H1 (cell line): ENCODE measurements around the gene YARS1. TPM values are rescaled to one million over a fixed set of nuclear protein-coding genes. Genes with fewer than 3 reads are reported as not detected.
A peak's percentile ranks its signal among the peaks of the same experiment; 100 is the strongest.

Source experiments
- BACH1 ChIP-seq: IDR thresholded peaks from 2 replicates; pipeline ENCODE4 v1.6.1; 2012; ENCODE audit warnings: low read length, improper control_type of control experiment
- CEBPB ChIP-seq: IDR thresholded peaks from 2 replicates; pipeline ENCODE4 v1.6.1; 2012; ENCODE audit warnings: low read depth, low read length
- CHD7 ChIP-seq: fragments of 300-600 bp; sonication (generic); IDR thresholded peaks from 2 replicates; pipeline ENCODE4 v1.7.1; 2012; ENCODE audit warnings: low read length, moderate library complexity, mild to moderate bottlenecking, inconsistent platforms; ENCODE audit not compliant: insufficient replicate concordance
- FOSL1 ChIP-seq: IDR thresholded peaks from 2 replicates; pipeline ENCODE4 v1.6.1; 2011; ENCODE audit warnings: mild to moderate bottlenecking, low read depth, low read length, moderate library complexity; ENCODE audit not compliant: insufficient read depth
- KDM4A ChIP-seq: IDR thresholded peaks from one replicate; pipeline ENCODE4 v1.7.1; 2012; ENCODE audit warnings: low read depth, mild to moderate bottlenecking, moderate library complexity, low read length, inconsistent platforms; ENCODE audit not compliant: severe bottlenecking
- SIN3A ChIP-seq, 2 experiments: IDR thresholded peaks in 1 of 2; conservative IDR thresholded peaks in 1 of 2; 2 replicates each; pipeline ENCODE4 v1.6.1; 2011 to 2012; ENCODE audit warnings: low read length in 2 of 2, improper control_type of control experiment in 1 of 2, low read depth in 1 of 2, mild to moderate bottlenecking in 1 of 2
- SIRT6 ChIP-seq: IDR thresholded peaks from one replicate; pipeline ENCODE4 v1.7.1; 2012; ENCODE audit warnings: low read length, inconsistent platforms
- SP1 ChIP-seq: IDR thresholded peaks from 2 replicates; pipeline ENCODE4 v1.6.1; 2011; ENCODE audit warnings: low read depth, low read length
- TEAD4 ChIP-seq: IDR thresholded peaks from 2 replicates; pipeline ENCODE4 v1.6.1; 2012; ENCODE audit warnings: low read depth, low read length, inconsistent platforms, mixed read lengths
- ZNF274 ChIP-seq: IDR thresholded peaks from 2 replicates; pipeline ENCODE4 v1.7.0; 2012; ENCODE audit warnings: low read length, borderline replicate concordance; ENCODE audit errors: extremely low read depth
- polyA plus RNA-seq, 7 experiments: library from polyadenylated mRNA; depleted of rRNA in 3 of 7; stranded (reverse) in 5 of 7; unstranded in 2 of 7; fragments of >200 nt in 5 of 7; fragments of 200-250 nt in 2 of 7; gene quantifications; 1 replicate in 5 of 7; 2 replicates in 1 of 7; 4 replicates in 1 of 7; pipeline versions ENCODE4 v1.2.1 to v1.2.3, GENCODE V29; 2011 to 2013; ENCODE audit warnings: missing spikeins in 2 of 7, mixed read lengths in 2 of 7
- total RNA-seq: library from RNA; stranded (reverse); fragmentation: NEBNext Ultra II Directional; extraction: Animal tissue kit (Norgen Biotek cat#: 25700); gene quantifications from 2 replicates; pipeline ENCODE4 v1.2.1, GENCODE V29; 2021

Gene YARS1
- total and polyA plus RNA-seq, 2 of the 8 experiments (the other 6 are each of a cell fraction or from before 2014, with no cell fraction given): 47.1 to 226 TPM

GRCh38 chr1:32817815-32818786 is 943 bp upstream of the YARS1 start (continued):
- TF ChIP-seq CHD7 (no peak), SP1 (peak; percentile 63), TEAD4 (no peak), CEBPB (no peak), SIN3A (conservative IDR thresholded peaks at IDR 0.05 in 1 of 2, IDR thresholded peaks at IDR 0.05 in 1 of 2; ENCODE audit: low read depth in 1 of 2, low read length in 2 of 2) (peak in 1 of 2 experiments; percentile 66; a peak in 1 of 4 replicates), FOSL1 (no peak), BACH1 (peak; percentile 57; the same call in 1 of the 2 replicates), ZNF274 (no peak), KDM4A (peak; percentile 8), SIRT6 (no peak)
